Esophagus squamous epithelium (tissue), 4 donors: Measurements from ENCODE around the gene CMTM7.

ENCODE experiments used
- POLR2A ChIP-seq, 4 donors: fragments of 450-650 bp; IDR thresholded peaks; one replicate each; pipeline ENCODE4 v1.6.1; 2017; ENCODE audit warnings: antibody characterized with exemption in 4 of 4, mild to moderate bottlenecking in 4 of 4, moderate library complexity in 3 of 4
- TF ChIP-seq, protein P1 (sequence below), 6 experiments: fragments of 450-650 bp in 4 of 6; fragments of 200-600 bp in 2 of 6; sonication (generic) in 2 of 6; IDR thresholded peaks; one replicate each; pipeline ENCODE4 v1.5.1; 2016 to 2019; ENCODE audit warnings: antibody characterized with exemption in 6 of 6, mild to moderate bottlenecking in 4 of 6, moderate library complexity in 4 of 6

DNA sequence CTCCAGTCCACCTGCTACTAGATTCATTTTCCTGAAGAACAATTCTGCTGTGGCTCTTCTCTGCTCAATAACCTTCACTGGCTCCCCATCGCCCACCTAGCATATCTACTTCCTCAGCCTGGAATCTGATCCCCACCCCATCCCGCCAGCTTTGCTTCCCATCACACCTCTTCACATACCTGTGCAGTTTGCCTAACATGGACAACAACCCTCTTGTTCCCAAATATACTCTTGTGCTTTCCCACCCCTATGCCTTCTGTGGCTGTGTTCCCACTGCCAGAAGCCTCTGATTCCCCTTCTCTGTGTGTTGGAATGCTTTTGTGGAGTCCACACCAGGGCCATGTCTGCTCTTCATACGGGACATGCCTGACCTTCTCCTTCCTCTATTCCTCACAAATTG, 29.5 kb downstream of the CMTM7 start:
- TF ChIP-seq, protein P1, sequence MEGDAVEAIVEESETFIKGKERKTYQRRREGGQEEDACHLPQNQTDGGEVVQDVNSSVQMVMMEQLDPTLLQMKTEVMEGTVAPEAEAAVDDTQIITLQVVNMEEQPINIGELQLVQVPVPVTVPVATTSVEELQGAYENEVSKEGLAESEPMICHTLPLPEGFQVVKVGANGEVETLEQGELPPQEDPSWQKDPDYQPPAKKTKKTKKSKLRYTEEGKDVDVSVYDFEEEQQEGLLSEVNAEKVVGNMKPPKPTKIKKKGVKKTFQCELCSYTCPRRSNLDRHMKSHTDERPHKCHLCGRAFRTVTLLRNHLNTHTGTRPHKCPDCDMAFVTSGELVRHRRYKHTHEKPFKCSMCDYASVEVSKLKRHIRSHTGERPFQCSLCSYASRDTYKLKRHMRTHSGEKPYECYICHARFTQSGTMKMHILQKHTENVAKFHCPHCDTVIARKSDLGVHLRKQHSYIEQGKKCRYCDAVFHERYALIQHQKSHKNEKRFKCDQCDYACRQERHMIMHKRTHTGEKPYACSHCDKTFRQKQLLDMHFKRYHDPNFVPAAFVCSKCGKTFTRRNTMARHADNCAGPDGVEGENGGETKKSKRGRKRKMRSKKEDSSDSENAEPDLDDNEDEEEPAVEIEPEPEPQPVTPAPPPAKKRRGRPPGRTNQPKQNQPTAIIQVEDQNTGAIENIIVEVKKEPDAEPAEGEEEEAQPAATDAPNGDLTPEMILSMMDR (IDR thresholded peaks at IDR 0.05): no peak
- TF ChIP-seq POLR2A (IDR thresholded peaks at IDR 0.05): no peak
